ENCODE data around the gene SASH1.
"Not testable (repeated sequence)": the region's sequence is repeated elsewhere in the genome, so short reads cannot be mapped to it uniquely, and the experiment has no call there.

The SASH1 gene

DNA sequence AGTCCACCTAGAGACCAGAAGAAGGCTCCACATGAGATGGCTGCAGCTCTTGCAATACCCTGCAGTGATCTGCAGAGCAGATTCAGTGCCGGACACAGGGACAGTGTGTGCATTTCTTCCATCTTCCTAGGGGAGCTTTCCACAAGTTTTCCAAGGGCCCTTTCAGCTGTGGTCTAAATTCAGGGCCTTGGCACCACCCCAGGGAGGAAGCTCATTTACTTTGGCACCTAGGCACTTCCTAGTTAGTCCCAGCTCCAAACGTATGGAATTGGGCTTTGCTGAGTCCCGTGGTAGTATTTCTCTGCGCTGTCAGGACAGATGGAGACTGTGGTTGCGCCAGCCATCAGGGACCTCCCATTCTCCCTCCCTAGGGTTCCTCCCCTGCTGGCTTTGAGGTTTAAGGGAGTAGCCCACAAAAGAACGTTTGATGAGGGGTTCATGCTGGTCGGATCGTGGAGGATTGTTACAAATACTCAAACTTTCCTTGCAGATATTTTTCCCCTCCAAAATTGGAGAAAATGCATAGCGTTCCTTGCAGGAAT, 221.9 kb downstream of the SASH1 start:
- DNase-seq = no peak

DNA sequence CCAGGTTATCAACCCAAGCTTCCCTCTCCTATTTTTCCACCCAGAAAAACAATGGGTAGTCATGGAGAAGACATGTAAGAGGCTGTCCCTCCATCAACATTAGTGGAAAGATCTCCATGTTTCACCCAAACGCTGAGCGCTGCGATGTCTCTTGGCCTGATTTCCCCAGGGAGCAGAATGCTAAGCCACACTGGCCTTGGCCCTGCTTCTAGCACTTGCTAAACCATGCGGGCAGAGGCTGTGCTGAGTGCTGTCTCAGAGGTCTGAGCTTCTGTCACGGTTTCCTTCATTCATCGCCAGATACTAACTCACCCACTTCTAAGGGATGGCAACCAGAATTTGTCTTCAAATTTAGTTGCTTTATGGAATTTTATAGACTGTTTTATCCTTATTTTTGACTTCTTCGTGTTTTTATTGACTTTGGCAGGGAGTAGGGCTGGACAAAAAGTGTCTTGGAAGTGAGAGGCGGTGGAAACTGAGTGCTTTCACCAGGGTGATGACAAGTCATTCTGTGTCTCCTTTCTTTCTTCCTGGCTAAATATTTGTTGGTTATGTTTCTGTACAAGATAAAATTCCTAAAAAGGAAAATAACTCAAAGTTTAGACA, 222.8 kb downstream of the SASH1 start:
- DNase-seq = no peak

DNA sequence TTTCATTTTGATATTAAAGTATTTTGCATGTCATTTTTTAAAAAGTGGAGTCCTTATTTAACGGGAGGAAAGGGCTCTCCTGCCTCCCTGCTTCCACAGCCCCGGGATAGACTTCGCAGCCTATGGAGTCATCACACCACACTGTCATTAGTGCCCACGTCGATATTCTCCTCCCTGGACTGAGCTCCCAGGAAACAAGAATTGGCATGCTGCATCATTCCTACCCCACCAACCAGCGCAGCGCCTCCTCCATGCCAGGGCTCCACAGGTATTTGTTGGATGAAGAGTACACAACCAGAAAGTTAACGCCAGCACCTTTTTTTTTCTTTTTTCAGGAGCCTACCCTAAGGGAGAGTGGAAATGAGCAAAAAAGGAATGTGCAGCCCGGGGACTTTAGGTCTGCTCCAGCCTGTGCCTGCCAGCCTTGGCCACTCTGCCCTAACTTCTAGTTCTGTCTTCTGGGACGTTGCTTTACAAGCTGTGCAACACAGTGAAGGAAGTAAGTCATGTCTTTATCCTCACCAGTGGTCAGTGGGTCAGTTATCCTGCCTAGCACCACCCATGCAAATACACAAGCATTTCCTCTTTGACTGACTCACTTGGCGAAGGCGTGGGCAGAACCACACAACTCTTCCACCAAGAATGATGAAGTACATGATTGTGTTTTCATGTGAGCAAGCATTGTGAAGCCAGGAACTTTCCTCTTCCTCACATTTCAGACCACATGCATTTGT, 223.5 kb downstream of the SASH1 start:
- no peak for DNase-seq

DNA sequence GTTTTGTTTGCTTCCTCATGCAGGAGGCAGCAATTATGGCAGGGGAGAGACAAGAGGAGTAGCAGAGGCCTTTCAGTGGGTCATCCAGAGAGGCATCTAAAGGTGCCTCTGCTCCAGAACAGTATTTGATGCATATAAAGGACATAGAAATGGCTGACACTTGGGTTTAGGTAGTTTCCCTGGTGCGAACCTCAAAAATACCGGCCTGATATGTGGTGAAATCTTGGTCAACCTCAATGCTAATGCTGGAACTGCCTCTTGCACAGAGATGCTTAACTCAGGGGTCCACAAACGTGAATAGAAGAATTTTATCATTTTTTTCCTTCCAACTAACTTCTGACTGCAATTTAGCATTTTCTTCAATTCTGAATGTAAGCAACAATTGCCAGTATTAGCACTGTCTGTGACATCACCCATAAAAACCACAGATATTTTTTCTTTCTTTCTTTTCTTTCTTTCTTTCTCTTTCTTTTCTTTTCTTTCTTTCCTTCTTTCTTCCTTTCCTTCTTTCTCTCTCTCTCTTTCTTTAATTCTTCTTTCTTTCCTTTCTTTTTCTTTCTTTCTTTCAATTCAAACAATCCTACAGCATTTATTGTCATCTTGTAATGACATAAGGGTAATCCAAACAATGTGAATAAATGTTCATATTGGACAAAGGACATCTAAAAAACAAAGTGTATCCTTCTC, 224.2 kb downstream of the SASH1 start:
- DNase-seq = no peak

DNA sequence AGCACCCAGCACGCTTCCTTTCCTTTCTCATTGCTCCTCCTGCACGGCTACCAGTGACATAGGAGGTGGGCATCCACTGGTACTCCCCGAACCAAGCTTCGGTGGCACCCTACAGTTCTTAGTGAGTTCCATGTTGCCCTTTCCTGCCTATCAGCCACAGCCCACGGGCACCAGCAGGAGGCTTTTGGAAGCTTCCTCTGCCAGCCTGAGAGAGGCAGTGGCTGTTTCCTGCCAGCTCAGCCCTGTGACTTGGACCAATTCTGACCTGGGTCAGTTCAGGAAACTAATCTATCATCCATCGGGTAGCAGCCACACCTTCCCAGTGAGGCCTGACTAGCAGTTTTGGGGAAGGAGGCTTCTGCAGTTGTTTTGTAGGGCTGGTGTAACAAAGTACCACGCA, 227.8 kb downstream of the SASH1 start:
- DNase-seq = no peak

DNA sequence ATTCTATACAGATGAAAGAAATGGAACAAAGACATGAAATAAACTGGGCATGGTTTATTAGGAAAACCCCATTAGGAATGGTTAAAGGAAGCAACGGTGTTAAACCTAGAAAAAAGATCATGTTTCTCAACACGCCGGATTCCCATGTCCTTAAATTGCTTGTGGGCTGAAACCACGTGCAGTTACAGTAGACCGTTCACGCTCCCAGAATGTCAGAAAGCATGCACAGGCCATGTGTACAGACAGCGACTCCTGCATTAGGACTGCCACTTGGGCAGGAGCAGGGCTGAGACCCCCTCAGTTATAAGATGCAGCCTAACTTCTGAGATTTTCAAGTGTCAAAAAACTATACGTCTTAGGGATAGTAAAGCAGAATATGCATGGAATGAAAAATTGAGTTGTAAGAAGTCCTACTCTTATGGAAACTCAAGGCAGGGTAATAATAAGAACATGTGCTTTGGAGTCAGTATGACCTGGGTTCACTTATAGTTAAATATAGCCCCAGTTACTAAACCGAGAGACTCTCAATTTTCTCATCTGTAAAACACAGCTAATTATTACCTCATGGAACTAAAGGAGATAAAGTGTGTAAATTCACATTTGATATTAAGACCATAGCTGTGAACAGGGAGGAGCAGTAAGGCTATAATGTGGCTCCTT, 230.2 kb downstream of the SASH1 start:
- DNase-seq = no peak

DNA sequence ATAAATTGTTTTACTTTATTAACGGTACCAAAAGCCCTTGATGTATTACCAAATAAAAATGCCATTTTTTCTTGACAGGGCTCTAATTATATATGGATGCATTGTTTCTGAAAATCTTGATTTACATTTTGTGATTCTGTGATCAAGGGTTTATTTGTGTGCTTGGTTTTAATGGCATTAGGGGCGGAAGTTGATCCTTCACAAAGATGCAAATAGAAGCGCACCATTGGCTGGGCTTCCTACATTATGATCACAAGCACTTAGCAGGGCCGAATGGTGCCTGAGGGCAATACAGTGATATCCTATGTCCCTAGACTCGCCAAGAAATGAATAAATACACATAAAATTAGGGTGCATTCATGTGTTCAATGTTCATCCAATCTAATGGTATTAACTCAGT, 231.3 kb downstream of the SASH1 start:
- DNase-seq = no peak

DNA sequence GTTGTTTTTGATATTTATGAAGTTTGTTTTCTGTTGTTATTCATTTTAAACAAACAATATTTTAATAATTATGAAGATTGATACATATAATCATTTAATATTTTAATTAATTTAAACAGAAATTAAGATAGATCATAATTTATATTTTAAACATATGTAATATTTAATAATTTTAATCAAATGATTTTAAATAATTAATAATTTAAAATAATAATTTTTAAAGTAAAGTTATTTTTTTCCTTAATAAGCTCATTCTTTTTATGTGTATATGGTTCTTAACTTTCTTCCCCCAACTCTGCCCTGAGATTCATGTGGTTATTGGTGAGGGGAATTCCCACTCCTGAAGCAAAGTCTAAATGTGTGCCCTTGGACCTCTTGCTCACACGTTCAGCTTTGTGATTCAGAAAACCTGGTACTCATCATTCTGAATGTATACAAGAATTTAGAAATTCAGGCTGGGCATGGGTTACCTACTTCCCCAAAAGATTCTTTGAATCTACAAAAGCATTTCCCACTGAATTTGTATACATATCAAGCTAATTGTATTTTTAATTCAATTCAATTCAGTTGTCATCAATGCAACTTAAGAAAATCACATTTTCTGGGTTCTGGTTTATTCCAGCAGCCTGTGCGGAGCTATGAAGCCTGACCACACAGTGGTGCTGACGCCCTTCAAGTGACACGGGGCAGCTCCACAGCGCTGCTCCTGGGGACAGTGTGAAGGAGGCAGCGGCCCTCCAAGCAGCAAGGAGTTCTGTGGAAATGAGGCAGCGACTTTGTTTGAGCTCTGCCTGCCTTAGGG, 235.2 kb downstream of the SASH1 start:
- peak; percentile 40 for DNase-seq

DNA sequence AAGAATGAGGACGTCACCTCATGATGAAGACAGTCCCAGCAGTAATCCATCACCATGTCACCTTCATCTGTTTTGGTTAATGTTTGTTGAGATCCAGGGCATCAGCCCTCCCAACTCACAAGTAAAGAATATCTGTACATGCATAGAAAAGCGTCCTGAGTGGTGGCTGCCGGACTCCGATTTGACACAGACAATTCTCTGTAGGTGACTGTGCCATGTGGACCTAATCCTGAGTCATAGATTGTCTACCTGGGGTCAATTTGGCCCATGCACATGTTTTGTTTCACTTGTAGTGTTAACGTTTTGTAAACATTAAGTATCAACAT, 235.8 kb downstream of the SASH1 start:
- no peak for DNase-seq

DNA sequence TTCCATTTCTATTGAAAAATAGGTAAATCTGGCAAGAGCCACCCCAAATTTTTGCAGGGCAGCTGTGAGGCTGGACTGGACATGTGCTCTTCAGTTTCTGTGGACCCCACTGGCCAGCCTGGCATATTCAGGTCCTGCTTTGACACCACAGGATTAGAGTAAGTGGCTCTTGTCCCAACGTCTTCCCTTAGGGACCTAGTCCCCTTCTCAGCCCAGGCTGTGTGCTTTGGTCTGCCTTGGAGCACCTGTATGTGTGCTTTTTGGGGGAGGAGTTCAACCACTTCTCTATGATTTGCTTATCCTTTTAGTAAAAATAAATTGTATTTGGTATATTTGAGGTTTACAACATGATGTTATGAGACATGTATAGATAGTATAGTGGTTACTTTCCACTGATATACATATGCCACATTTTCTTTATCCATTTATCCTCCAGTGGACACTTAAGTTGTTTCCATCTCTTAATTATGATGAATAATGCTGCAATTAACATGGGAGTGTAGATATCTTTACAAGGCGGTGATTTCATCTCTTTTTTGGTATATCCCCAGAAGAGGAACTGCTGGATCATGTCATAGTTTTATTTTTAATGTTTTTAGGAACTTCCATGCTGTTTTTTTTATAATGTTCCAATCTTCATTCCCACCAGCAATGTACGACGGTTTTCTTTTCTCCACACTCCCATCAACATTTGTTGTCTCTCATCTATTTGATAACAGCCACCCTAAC, 236.4 kb downstream of the SASH1 start:
- no peak for DNase-seq

DNA sequence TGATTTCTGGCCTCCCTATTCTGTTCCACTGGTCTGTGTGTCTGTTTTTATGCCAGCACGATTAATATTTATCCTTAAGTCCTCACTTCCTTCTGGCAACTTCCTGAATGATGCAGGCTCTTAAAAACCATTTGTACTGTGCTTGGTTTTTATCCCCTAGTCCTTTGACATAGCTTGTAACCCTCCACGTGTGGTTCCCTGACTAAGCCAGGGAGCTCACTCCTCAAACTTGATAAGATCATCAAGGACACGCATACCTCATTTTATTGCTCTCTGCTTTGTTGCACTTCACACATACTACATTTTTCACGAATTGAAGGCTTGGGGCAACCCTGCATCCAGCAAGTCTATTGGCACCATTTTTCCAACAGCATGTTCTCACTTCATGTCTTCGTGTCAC, 237.8 kb downstream of the SASH1 start:
- no peak for DNase-seq

DNA sequence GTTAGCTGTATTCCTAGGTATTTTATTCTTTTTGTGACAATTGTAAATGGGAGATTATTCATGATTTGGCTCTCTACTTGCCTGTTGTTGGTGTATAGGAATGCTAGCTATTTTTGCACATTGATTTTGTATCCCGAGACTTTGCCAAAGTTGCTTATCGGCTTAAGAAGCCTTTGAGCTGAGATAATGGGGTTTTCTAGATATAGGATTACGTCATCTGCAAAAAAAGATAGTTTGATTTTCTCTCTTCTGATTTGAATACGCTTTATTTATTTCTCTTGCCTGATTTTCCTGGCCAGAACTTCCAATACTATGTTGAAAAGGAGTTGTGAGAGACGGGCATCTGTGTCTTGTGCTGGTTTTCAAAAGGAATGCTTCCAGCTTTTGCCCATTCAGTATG, 241.0 kb downstream of the SASH1 start:
- no peak for DNase-seq

DNA sequence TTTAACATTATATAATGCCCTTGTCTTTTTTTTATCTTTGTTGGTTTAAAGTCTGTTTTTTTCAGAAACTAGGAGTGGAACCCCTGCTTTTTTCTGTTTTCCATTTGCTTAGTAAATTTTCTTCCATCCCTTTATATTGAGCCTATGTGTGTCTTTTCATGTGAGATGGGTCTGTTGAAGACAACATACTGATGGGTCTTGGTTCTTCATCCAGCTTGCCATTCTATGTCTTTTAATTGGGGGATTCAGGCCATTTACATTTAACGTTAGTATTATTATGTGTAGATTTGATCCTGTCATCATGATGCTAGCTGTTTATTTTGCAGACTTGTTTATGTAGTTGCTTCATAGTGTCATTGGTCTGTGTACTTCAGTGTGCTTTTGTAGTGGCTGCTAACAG, 243.0 kb downstream of the SASH1 start:
- DNase-seq = not testable (repeated sequence)

DNA sequence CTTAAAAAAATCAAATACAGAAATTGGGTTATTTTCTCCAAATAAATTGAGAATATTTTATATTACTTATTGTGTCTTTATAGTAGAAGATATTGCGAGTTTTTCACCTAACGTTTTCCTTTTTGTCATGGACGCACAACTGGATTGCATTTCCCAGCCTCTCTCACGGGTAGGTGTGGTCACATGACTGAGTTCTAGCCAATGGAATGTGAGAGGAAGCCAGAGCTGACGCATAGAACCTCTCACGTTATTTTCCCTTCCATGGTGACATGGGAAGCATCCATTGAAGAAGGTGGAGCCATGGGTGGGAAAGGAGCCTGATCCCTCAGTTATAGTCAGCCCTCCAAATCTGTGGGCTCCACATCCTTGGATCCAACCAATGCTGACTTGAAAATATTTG, 248.2 kb downstream of the SASH1 start:
- no peak for DNase-seq

DNA sequence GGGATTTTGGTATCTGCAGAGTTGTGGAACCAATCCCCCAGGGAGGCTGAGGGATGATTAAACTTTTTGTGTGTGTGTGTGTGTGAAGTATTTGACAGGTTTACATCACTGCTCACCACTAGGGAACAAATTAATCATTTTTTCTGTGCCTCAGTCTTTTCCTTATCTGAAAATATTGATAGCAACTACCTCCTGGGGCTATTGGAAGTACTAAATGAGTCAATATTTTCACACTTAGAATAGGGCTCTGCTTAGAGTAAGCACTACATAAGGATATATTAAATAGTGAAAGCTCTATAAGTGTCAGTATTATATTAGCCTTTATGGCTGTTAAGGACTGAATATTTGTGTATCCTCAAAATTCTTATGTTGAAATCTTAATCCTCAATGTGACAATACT, 249.0 kb downstream of the SASH1 start:
- DNase-seq = no peak

DNA sequence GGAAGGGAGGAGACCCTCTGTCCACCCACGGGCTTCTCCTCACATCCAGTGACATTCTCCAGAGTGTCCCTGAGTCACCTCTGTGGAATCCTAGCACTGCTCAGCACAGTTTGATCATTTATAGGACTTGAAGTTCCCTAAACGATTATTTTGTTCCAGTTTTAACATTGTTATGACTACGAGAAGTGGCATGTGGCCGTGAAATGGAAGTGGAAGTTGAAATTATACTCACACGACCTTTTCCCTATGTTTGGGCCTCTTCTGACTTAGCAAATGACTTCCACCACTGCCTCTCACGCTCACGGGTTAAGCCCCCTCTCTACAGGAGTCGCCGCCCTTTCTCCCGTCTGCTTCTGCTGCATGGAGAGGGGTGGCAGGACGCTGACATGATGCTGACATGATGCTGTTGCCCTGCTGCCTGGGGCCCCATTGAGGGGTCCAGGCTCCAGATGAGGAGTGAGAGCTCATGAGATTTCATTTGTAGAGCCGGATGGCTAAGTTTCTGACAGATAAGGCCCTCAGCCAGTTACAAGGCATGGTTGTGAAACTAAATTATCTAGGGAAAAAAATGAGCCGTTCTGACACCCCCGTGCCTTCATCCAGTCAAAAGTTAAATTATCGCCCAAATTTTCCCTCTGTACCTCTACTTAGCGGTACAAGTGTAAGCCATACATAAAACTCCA, 250.6 kb downstream of the SASH1 start:
- no peak for DNase-seq

DNA sequence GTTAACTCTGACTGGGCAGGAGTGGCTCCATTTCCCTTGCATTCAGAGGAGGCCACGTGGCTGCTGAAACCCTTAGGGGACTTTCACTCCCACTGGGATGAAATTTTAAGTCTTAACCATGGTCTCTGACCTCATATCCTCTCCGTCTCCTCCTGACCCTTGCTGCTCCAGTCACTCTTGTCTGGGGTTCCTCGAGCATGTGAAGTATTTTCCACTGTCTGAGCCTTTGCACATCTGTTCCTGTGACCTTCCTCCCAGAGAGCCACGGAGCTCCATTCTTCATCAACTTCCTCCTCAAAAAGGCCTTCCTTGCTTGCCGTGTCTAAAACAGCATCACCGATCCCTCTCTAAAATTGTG, 251.2 kb downstream of the SASH1 start:
- DNase-seq = no peak

DNA sequence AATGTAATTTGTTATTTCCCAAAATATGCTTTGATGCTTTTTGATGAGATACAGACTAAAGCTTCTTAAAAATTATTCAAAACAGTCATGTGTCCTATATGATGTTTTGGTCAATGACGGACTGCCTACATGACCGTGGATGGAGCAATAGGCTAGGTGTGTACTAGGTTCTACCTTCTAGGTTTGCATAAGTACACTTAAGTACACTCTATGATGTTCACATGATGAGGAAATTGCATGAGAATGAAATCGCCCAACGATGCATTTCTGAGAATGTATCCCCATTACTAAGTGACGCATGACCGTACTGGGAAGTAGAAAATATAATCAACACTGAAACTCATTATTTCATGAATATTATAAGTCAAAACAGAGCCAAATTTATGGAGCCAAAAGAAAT, 252.9 kb downstream of the SASH1 start:
- no peak for DNase-seq

DNA sequence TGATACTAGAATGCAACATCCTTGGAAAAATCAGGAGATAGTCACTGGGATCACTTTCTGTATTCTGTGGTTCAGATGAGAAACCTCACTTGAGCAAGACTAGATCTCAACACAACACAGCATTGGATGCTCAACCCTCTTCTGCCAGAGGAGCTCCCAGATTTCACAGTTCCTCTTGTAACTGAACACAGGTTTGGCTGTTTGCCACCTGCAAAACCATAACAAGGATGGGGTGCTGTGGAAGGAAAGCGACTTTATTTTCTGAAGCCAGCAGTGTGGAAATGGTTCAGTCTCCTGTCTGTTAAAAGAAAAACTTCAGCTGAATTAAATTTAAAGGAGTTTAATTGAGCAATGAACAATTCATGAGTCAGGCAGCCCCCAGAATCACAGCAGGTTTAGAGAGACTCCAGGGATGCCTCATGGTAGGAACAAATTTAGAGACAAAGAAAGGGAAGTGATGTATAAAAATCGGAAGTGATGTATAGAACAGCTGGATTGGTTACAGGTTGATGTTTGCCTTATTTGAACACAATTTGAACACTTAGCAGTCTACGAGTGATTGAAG, 254.3 kb downstream of the SASH1 start:
- DNase-seq = no peak

DNA sequence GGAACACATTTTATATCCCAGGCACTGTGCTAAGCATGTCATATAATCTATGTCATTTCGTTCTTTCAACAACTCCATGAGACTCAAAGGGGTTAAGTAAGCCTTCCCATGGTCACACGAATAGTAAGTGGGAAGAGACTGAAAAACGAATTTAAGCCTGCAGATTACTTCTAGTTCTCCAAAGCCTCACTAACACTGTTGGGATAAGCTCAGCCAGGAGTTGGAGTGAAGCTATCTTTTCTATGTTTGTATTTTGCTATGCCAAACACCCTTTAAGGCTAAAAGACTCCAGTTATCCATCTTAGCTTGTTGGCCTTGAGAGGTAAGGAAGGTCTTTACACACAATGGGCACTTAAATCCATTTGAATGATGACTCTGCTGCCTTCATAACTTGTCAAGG, 256.1 kb downstream of the SASH1 start:
- no peak for DNase-seq

DNA sequence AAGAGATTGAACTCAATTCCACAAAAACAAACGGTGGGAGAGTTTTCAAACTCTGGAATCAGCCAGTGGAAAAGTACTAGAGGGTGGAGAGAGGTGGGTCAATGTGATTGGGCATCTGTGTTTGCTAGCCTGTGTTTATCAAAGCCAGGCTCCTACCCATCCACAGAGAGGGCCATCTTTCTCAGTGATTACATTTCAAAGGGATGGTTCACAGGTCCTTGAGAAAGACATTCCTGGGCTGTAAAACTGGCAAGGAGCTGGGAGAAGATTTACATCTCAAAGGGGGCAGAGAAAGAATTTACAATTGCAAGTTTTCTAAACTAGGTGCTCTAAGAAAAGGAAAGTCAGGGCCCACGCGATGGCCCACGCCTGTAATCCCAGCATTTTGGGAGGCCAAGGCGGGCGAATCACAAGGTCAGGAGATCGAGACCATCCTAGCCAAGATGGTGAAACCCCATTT, 257.4 kb downstream of the SASH1 start:
- DNase-seq = no peak

Data from KG1 (cell line).